DOHH2 (cell line): ENCODE results near the gene GP5.

Experiments used
- H3F3A ChIP-seq: fragments of 200-600 bp; sonication (generic), shearing (Covaris generic); 2 replicates; pipeline ENCODE4 v1.6.0; 2016; ENCODE audit warnings: antibody characterized with exemption, mild to moderate bottlenecking; ENCODE audit not compliant: control insufficient read depth, insufficient read depth
- H3K27ac ChIP-seq: fragments of 200-600 bp; sonication (generic); 2 replicates; pipeline ENCODE4 v1.5.1; 2014; ENCODE audit warnings: low read depth, mild to moderate bottlenecking, low read length, moderate library complexity
- H3K27me3 ChIP-seq: fragments of 200-600 bp; sonication (generic); 2 replicates; pipeline ENCODE4 v1.6.1; 2014; ENCODE audit warnings: mild to moderate bottlenecking, low read length, mixed read lengths; ENCODE audit not compliant: control insufficient read depth
- H3K36me3 ChIP-seq: fragments of 200-600 bp; sonication (generic); 2 replicates; pipeline ENCODE4 v1.6.1; 2014; ENCODE audit warnings: mild to moderate bottlenecking, low read length, moderate library complexity, mixed read lengths; ENCODE audit not compliant: control insufficient read depth
- H3K4me1 ChIP-seq: fragments of 200-600 bp; sonication (generic); 2 replicates; pipeline ENCODE4 v1.6.1; 2014; ENCODE audit warnings: mild to moderate bottlenecking, low read length, mixed read lengths; ENCODE audit not compliant: control insufficient read depth
- H3K4me2 ChIP-seq: fragments of 200-600 bp; sonication (generic); 2 replicates; pipeline ENCODE4 v1.6.0; 2014; ENCODE audit warnings: mild to moderate bottlenecking, low read length, moderate library complexity
- H3K4me3 ChIP-seq: fragments of 200-600 bp; sonication (generic); 2 replicates; pipeline ENCODE4 v1.5.1; 2014; ENCODE audit warnings: mild to moderate bottlenecking, low read length, mixed read lengths
- H3K79me2 ChIP-seq: fragments of 200-600 bp; sonication (generic); 2 replicates; pipeline ENCODE4 v1.6.1; 2014; ENCODE audit warnings: mild to moderate bottlenecking, low read length, mixed read lengths; ENCODE audit not compliant: control insufficient read depth
- H3K9me2 ChIP-seq: fragments of 200-600 bp; sonication (generic); replicated peaks from 2 replicates; pipeline ENCODE4 v1.6.1; 2014; ENCODE audit warnings: mild to moderate bottlenecking, low read length, mixed read lengths; ENCODE audit not compliant: control insufficient read depth
- H3K9me3 ChIP-seq: fragments of 200-600 bp; sonication (generic); 2 replicates; pipeline ENCODE4 v1.6.1; 2014; ENCODE audit warnings: antibody characterized with exemption, low read length, mixed read lengths; ENCODE audit not compliant: control insufficient read depth, insufficient read depth
- H4K20me1 ChIP-seq: fragments of 200-600 bp; sonication (generic); 2 replicates; pipeline ENCODE4 v1.6.0; 2014; ENCODE audit warnings: low read depth, mild to moderate bottlenecking, antibody characterized with exemption, low read length, moderate library complexity; ENCODE audit not compliant: control insufficient read depth, insufficient read depth
- EZH2phosphoT487 ChIP-seq: fragments of 200-600 bp; sonication (generic); IDR thresholded peaks from 2 replicates; pipeline ENCODE4 v1.6.1; 2017; ENCODE audit warnings: borderline replicate concordance, mild to moderate bottlenecking, antibody characterized with exemption, low read length, moderate library complexity, mixed read lengths
- TF ChIP-seq, protein P1 (sequence below): fragments of 200-600 bp; sonication (generic); IDR thresholded peaks from one replicate; pipeline ENCODE4 v1.5.1; 2014; ENCODE audit warnings: antibody characterized with exemption, mild to moderate bottlenecking, low read depth, low read length; ENCODE audit not compliant: poor library complexity, severe bottlenecking

Gene GP5

DNA sequence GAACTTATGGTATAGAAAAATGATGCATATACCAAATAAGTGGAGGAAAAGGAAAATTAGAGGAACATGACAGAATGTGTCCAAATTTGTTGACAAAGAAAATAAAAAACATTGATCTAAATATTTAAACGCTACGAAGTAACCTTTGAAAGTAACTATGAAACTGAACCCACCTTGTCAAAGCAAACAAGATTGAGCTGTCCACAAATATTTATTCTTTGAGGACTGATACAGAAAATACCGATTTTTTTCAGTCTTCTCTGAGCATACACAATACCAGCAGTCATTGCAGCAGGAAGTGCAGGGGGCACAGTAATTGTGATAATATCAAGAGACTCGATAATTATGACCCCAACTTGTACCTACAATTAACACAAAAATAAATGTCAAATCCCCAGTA lies 47.7 kb upstream of the GP5 start:
- H3K4me3 ChIP-seq: no peak overlapping the region
- H3K9me3 ChIP-seq: no peaks in the 10 kb centered on the region
- H4K20me1 ChIP-seq: no peaks in the 10 kb centered on the region
- H3K27me3 ChIP-seq: no peaks in the 10 kb centered on the region
- H3K4me2 ChIP-seq: no peak overlapping the region
- TF ChIP-seq, protein P1, sequence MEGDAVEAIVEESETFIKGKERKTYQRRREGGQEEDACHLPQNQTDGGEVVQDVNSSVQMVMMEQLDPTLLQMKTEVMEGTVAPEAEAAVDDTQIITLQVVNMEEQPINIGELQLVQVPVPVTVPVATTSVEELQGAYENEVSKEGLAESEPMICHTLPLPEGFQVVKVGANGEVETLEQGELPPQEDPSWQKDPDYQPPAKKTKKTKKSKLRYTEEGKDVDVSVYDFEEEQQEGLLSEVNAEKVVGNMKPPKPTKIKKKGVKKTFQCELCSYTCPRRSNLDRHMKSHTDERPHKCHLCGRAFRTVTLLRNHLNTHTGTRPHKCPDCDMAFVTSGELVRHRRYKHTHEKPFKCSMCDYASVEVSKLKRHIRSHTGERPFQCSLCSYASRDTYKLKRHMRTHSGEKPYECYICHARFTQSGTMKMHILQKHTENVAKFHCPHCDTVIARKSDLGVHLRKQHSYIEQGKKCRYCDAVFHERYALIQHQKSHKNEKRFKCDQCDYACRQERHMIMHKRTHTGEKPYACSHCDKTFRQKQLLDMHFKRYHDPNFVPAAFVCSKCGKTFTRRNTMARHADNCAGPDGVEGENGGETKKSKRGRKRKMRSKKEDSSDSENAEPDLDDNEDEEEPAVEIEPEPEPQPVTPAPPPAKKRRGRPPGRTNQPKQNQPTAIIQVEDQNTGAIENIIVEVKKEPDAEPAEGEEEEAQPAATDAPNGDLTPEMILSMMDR: no peak
- TF ChIP-seq EZH2phosphoT487: no peak
- no peak overlapping the region for H3K27ac ChIP-seq
- H3K79me2 ChIP-seq: no peaks in the 10 kb centered on the region
- no peaks in the 10 kb centered on the region for H3K9me2 ChIP-seq
- H3K4me1 ChIP-seq: peaks cover 11% of the 10 kb centered on the region
- no peaks in the 10 kb centered on the region for H3F3A ChIP-seq
- H3K36me3 ChIP-seq: peaks cover 76% of the 10 kb centered on the region

DNA sequence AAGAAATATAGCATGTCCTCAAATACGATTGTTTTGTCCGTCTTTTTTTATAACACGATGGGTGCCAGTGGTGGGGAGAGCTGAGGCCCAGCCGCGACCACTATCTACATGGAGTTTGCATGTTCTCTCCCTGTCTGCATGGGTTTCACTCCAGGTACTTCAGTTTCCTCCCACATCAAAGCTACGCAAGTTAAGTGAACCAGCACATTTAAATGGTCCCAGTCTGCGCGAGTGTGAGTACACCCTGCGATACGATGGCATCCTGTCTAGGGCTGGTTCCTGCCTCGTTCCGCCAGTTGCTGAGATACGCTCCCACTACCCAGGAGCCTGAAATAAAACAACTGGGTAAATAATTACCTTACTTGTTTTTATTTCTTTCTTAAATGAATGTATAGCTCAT lies 47.1 kb upstream of the GP5 start:
- H3F3A ChIP-seq: no peaks in the 10 kb centered on the region
- no peak overlapping the region for H3K4me3 ChIP-seq
- H3K36me3 ChIP-seq: peaks cover 72% of the 10 kb centered on the region
- H4K20me1 ChIP-seq: no peaks in the 10 kb centered on the region
- peaks cover 11% of the 10 kb centered on the region for H3K4me1 ChIP-seq
- H3K27me3 ChIP-seq: no peaks in the 10 kb centered on the region
- no peaks in the 10 kb centered on the region for H3K9me3 ChIP-seq
- H3K79me2 ChIP-seq: no peaks in the 10 kb centered on the region
- H3K4me2 ChIP-seq: no peak overlapping the region
- H3K27ac ChIP-seq: no peak overlapping the region
- TF ChIP-seq, protein P1: no peak
- no peak for TF ChIP-seq EZH2phosphoT487
- no peaks in the 10 kb centered on the region for H3K9me2 ChIP-seq

DNA sequence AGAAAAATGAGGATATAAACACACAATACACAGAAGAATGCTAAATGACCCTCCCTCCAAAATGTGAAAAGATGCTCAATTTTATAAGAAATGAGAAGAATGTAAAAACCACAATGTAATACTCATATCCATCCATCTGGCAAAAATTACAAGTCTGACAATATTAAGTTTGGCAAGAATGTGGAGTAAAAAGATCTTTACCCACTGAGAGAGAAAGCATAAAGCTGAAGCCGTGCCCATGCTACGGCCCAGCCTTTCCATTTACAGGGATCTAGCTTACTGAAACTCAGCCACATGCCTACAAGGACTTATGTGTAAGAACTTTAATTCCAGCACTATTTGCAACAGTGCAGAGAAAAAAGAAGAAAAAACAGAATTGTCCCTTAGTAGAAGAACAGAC lies 44.8 kb upstream of the GP5 start:
- no peaks in the 10 kb centered on the region for H3K9me2 ChIP-seq
- no peak overlapping the region for H3K27ac ChIP-seq
- no peaks in the 10 kb centered on the region for H4K20me1 ChIP-seq
- H3K36me3 ChIP-seq: peaks cover 76% of the 10 kb centered on the region
- no peaks in the 10 kb centered on the region for H3K4me1 ChIP-seq
- H3F3A ChIP-seq: no peaks in the 10 kb centered on the region; the same call in 1 of the 2 replicates
- H3K4me3 ChIP-seq: no peak overlapping the region
- TF ChIP-seq, protein P1: no peak
- TF ChIP-seq EZH2phosphoT487: no peak
- no peak overlapping the region for H3K4me2 ChIP-seq
- no peaks in the 10 kb centered on the region for H3K9me3 ChIP-seq
- no peaks in the 10 kb centered on the region for H3K79me2 ChIP-seq
- no peaks in the 10 kb centered on the region for H3K27me3 ChIP-seq

DNA sequence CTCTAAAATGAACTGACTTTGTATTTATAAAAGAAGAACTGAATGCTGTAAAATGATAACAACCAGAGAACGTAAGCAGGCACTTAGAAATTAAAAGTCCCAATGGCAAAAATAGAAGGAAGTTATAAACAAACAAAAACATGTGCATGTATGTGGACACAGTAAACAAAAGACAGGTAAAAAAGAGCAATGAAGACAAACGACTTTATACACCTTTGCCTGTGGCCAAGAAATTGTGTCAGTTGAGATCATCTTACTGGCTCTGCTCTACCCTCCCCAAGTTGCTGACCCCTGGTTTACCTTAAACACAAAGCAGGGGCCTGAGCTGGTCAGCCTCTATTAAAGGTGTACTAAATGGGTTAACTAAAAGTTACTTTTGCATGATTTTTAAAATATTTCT lies 41.7 kb upstream of the GP5 start:
- Histone ChIP-seq H4K20me1 (no peaks in the 10 kb centered on the region), H3K4me3 (no peak overlapping the region), H3F3A (no peaks in the 10 kb centered on the region; the same call in 1 of the 2 replicates), H3K27ac (no peak overlapping the region), H3K4me1 (no peaks in the 10 kb centered on the region), H3K4me2 (no peak overlapping the region), H3K27me3 (no peaks in the 10 kb centered on the region), H3K9me2 (no peaks in the 10 kb centered on the region), H3K79me2 (no peaks in the 10 kb centered on the region), H3K9me3 (no peaks in the 10 kb centered on the region), H3K36me3 (peaks cover 77% of the 10 kb centered on the region)
- no peak for TF ChIP-seq EZH2phosphoT487
- TF ChIP-seq, protein P1: no peak
